ENCODE data around the gene NDUFV1. TPM values are rescaled to one million over a fixed set of nuclear protein-coding genes. Genes with fewer than 3 reads are reported as not detected.
A peak's percentile ranks its signal among the peaks of the same experiment; 100 is the strongest.

Gene NDUFV1
- total RNA-seq, 2 experiments from 2014 or later: 250 to 258 TPM

DNA sequence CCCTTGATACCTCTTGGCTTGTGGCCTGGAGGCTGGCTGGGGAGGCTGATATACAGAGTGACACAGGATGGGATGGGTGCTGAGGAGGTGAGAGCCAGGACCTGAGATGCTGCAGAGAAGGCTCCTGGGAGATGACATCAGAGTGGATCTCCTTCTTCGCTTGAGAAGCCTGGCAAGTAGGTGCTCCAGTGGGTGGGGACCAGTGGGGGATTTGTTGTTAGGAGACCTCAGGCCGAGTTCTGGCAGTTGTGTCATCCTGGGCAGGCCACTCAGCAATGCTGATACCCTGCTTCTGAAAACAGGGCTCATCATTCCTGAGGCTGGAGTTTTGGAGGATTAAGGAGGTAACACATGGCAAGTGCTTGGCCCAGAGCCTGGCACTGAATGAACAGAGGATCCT, 1.9 kb upstream of the NDUFV1 start:
- Mint-ChIP-seq H3K27me3 (ENCODE audit: low read depth) (peaks cover 20% of the 10 kb centered on the region), H3K9me3 (ENCODE audit: insufficient read depth) (no peaks in the 10 kb centered on the region), H3K4me1 (ENCODE audit: low read depth) (peaks cover 38% of the 10 kb centered on the region), H3K36me3 (ENCODE audit: low read depth) (peaks cover 16% of the 10 kb centered on the region), H3K4me3 (no peak overlapping the region), H3K27ac (no peak overlapping the region)
- ChIA-PET POLR2A (no interaction called here), CTCF (interaction anchor here (0.9 kb wide), 1 partner anchor 21 kb away, joined by 3 read pairs; the partner anchor contains the start of gene GSTP1)
- DNase-seq: no peak
- ATAC-seq: no peak

- DNase-seq (no peak), ATAC-seq (no peak)
- no peaks in the 10 kb centered on the region for H3K9me3 Mint-ChIP-seq (ENCODE audit: insufficient read depth)
- ChIA-PET POLR2A (no interaction called here), CTCF (interaction anchor here (1.0 kb wide), 1 partner anchor 22 kb away, joined by 4 read pairs; the partner anchor contains the start of gene GSTP1)
- H3K27ac Mint-ChIP-seq: peak overlapping the region; percentile 58
- H3K4me1 Mint-ChIP-seq (ENCODE audit: low read depth): peaks cover 32% of the 10 kb centered on the region
- H3K36me3 Mint-ChIP-seq (ENCODE audit: low read depth): peaks cover 20% of the 10 kb centered on the region
- peak overlapping the region; percentile 41 for H3K4me3 Mint-ChIP-seq
- peaks cover 14% of the 10 kb centered on the region for H3K27me3 Mint-ChIP-seq (ENCODE audit: low read depth)
These were observed 1.3 kb upstream of the NDUFV1 start for GRCh38 chr11:67605231-67606011.

DNA sequence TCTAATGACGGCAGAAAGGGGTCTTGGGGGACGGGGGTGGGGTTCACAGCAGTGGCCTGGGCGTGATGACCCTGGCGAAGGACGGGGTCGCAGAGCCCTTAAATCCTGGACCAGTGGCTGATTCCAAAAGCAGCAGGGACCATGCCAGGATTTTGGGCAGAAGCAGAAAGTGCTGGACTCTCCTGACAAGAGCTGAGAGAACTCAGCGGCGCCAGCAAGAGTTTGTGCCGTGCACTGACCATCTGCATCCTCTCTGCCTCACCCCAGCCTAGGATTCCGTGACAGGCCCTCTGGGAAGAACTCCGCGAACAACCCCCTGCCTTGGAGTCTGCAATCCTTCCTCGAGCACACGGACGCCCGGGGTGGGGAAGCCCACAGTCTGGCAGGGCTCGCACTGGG, 644 bp upstream of the NDUFV1 start:
- CTCF ChIA-PET: interaction anchor here (1.0 kb wide), 1 partner anchor 23 kb away, joined by 4 read pairs; the partner anchor contains the start of gene GSTP1
- peak overlapping the region; percentile 91 for H3K27ac Mint-ChIP-seq

DNA sequence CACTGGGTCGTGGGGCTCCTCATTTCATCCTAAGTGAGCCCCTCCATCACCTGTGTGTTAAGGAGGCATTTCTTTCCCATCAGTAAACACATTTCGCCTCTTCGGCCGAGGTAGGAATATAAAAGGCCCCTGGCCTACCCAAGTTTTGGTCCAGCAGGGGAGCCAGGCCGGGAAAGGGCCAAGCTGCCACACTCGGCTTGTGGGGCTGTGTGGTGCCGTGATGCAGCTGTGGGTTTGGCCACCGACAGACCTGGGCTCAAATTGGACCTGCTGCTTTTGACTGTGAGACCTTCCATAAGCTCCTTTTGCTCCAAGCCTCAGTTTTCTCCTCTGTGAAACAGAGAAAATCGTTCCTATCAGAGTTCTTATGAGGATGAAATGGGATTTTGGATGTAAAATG, 771 bp downstream of the NDUFV1 start:
- ChIA-PET POLR2A (interaction anchor here (1.7 kb wide), 1 partner anchor 22 kb away, joined by 6 read pairs; the partner anchor contains the start of gene NUDT8), CTCF (interaction anchor here (2.1 kb wide), 1 partner anchor 22 kb away, joined by 11 read pairs; the partner anchor contains the start of gene NUDT8)
- H3K9me3 Mint-ChIP-seq (ENCODE audit: insufficient read depth): no peaks in the 10 kb centered on the region
- H3K4me3 Mint-ChIP-seq: peak overlapping the region; percentile 80
- H3K27me3 Mint-ChIP-seq (ENCODE audit: low read depth): peaks cover 10% of the 10 kb centered on the region
- peaks cover 37% of the 10 kb centered on the region for H3K36me3 Mint-ChIP-seq (ENCODE audit: low read depth)
- ATAC-seq (no peak), DNase-seq (no peak)
- H3K27ac Mint-ChIP-seq: peak overlapping the region; percentile 91
- peaks cover 28% of the 10 kb centered on the region for H3K4me1 Mint-ChIP-seq (ENCODE audit: low read depth)

More for the DNA sequence above, 644 bp upstream of the NDUFV1 start:
- Mint-ChIP-seq H3K4me1 (ENCODE audit: low read depth) (peaks cover 25% of the 10 kb centered on the region), H3K9me3 (ENCODE audit: insufficient read depth) (no peaks in the 10 kb centered on the region), H3K4me3 (peak overlapping the region; percentile 80), H3K27me3 (ENCODE audit: low read depth) (peaks cover 10% of the 10 kb centered on the region), H3K36me3 (ENCODE audit: low read depth) (peaks cover 24% of the 10 kb centered on the region)
- POLR2A ChIA-PET: no interaction called here
- DNase-seq (no peak), ATAC-seq (no peak)

GRCh38 chr11:67608486-67608885, 1.8 kb downstream of the NDUFV1 start:
- no peak for ATAC-seq
- no peaks in the 10 kb centered on the region for H3K9me3 Mint-ChIP-seq (ENCODE audit: insufficient read depth)
- H3K4me3 Mint-ChIP-seq: peak overlapping the region; percentile 80
- H3K27ac Mint-ChIP-seq: peak overlapping the region; percentile 91
- ChIA-PET CTCF (interaction anchor here (2.1 kb wide), 1 partner anchor 21 kb away, joined by 11 read pairs; the partner anchor contains the start of gene NUDT8), POLR2A (interaction anchor here (1.7 kb wide), 1 partner anchor 21 kb away, joined by 6 read pairs; the partner anchor contains the start of gene NUDT8)
- no peak for DNase-seq
- H3K36me3 Mint-ChIP-seq (ENCODE audit: low read depth): peaks cover 43% of the 10 kb centered on the region
- peaks cover 38% of the 10 kb centered on the region for H3K4me1 Mint-ChIP-seq (ENCODE audit: low read depth)
- H3K27me3 Mint-ChIP-seq (ENCODE audit: low read depth): peaks cover 3% of the 10 kb centered on the region

DNA sequence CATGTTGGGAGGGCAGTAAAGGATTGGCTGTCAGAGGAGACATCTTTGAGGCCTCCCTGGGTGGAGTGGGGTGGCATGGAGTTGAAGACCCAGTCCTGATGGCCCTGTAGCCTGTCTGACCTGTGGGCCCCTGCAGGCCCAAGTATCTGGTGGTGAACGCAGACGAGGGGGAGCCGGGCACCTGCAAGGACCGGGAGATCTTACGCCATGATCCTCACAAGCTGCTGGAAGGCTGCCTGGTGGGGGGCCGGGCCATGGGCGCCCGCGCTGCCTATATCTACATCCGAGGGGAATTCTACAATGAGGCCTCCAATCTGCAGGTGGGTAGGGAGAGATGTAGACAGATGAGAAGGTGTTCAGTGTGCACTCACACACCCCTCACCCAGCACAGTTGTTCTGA, 2.6 kb downstream of the NDUFV1 start:
- Mint-ChIP-seq H3K36me3 (ENCODE audit: low read depth) (peaks cover 43% of the 10 kb centered on the region), H3K4me1 (ENCODE audit: low read depth) (peaks cover 46% of the 10 kb centered on the region), H3K27me3 (ENCODE audit: low read depth) (peaks cover 3% of the 10 kb centered on the region), H3K27ac (peak overlapping the region; percentile 16), H3K9me3 (ENCODE audit: insufficient read depth) (no peaks in the 10 kb centered on the region), H3K4me3 (no peak overlapping the region)
- POLR2A ChIA-PET: no interaction called here
- ATAC-seq (no peak), DNase-seq (no peak)
- CTCF ChIA-PET: interaction anchor here (2.1 kb wide), 1 partner anchor 21 kb away, joined by 11 read pairs; the partner anchor contains the start of gene NUDT8

DNA sequence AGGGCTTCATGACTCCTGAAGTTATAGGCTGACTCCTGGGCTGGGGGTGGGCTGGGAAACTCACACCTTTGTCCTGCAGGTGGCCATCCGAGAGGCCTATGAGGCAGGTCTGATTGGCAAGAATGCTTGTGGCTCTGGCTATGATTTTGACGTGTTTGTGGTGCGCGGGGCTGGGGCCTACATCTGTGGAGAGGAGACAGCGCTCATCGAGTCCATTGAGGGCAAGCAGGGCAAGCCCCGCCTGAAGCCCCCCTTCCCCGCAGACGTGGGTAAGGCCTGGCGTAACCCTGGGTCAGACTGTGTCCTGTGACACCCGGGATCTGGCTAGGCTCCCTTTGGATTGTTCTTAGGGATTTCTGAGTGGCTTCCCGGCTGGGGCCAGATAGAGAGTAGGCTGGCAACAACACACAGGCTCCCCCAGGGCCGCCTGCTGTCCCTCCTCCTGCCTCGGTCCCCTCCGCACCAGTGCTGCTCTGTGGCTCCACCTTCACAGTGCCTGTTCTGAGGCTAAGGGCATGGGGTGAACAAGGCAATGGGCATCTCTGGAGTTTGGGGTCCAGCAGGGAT, 3.6 kb downstream of the NDUFV1 start:
- Mint-ChIP-seq H3K27ac (no peak overlapping the region), H3K36me3 (ENCODE audit: low read depth) (peaks cover 43% of the 10 kb centered on the region), H3K4me3 (no peak overlapping the region), H3K4me1 (ENCODE audit: low read depth) (peaks cover 57% of the 10 kb centered on the region), H3K27me3 (ENCODE audit: low read depth) (no peaks in the 10 kb centered on the region), H3K9me3 (ENCODE audit: insufficient read depth) (no peaks in the 10 kb centered on the region)
- DNase-seq (no peak), ATAC-seq (no peak)
- ChIA-PET POLR2A (no interaction called here), CTCF (no interaction called here)

- ChIA-PET CTCF (no interaction called here), POLR2A (no interaction called here)
- Mint-ChIP-seq H3K4me1 (ENCODE audit: low read depth) (peaks cover 59% of the 10 kb centered on the region), H3K36me3 (ENCODE audit: low read depth) (peaks cover 43% of the 10 kb centered on the region), H3K27me3 (ENCODE audit: low read depth) (no peaks in the 10 kb centered on the region), H3K9me3 (ENCODE audit: insufficient read depth) (no peaks in the 10 kb centered on the region), H3K4me3 (no peak overlapping the region), H3K27ac (peak overlapping the region; percentile 43)
- no peak for ATAC-seq
- no peak for DNase-seq
These were observed 4.4 kb downstream of the NDUFV1 start for GRCh38 chr11:67611165-67611564.

DNA sequence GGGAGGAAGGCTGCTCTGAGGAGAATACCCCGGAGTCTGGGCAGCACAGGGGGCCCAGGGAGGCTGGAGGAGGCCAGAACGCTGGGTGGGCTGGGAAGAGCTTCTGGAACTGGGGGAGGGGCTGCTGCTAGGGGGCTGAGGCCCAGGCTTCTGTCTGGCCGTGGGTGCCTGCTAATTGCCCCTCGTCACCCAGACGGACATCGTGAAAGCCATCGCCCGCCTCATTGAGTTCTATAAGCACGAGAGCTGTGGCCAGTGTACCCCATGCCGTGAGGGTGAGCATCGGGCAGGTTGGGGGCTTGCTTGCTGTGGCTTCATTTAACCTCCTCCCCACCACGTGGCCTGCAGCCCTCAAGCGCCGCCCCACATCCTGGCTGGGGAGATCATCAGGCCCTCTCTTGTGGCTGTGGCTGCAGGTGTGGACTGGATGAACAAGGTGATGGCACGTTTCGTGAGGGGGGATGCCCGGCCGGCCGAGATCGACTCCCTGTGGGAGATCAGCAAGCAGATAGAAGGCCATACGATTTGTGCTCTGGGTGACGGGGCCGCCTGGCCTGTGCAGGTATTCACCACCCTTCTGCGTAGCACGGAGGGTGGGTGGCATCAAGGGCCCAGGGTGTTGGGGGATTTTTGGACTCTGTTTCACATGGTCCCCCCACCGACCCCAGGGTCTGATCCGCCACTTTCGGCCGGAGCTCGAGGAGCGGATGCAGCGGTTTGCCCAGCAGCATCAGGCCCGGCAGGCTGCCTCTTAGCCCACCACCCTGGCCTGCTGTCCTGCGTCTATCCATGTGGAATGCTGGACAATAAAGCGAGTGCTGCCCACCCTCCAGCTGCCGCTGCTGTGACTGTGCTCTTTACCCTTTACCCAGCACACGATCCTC, 5.2 kb downstream of the NDUFV1 start:
- H3K9me3 Mint-ChIP-seq (ENCODE audit: insufficient read depth): no peaks in the 10 kb centered on the region
- peaks cover 65% of the 10 kb centered on the region for H3K4me1 Mint-ChIP-seq (ENCODE audit: low read depth)
- H3K4me3 Mint-ChIP-seq: no peak overlapping the region
- no peak for ATAC-seq
- POLR2A ChIA-PET: interaction anchor here (3.0 kb wide), 1 partner anchor 28 kb away, joined by 13 read pairs; the partner anchor contains the start of gene GSTP1
- H3K36me3 Mint-ChIP-seq (ENCODE audit: low read depth): peaks cover 43% of the 10 kb centered on the region
- no peaks in the 10 kb centered on the region for H3K27me3 Mint-ChIP-seq (ENCODE audit: low read depth)
- no peak for DNase-seq
- peak overlapping the region; percentile 98 for H3K27ac Mint-ChIP-seq
- CTCF ChIA-PET: interaction anchor here (1.3 to 6.1 kb wide), 2 partner anchors 17 to 30 kb away, joined by 3 to 90 read pairs; partner anchors contain the start of gene NUDT8

GRCh38 chr11:67612751-67613150, 6.0 kb downstream of the NDUFV1 start:
- H3K4me3 Mint-ChIP-seq: no peak overlapping the region
- H3K9me3 Mint-ChIP-seq (ENCODE audit: insufficient read depth): no peaks in the 10 kb centered on the region
- peak overlapping the region; percentile 98 for H3K27ac Mint-ChIP-seq
- DNase-seq (no peak), ATAC-seq (no peak)
- H3K4me1 Mint-ChIP-seq (ENCODE audit: low read depth): peaks cover 62% of the 10 kb centered on the region
- peaks cover 43% of the 10 kb centered on the region for H3K36me3 Mint-ChIP-seq (ENCODE audit: low read depth)
- ChIA-PET POLR2A (interaction anchor here (3.0 kb wide), 1 partner anchor 28 kb away, joined by 13 read pairs; the partner anchor contains the start of gene GSTP1), CTCF (interaction anchor here (1.3 to 6.1 kb wide), 2 partner anchors 16 to 30 kb away, joined by 3 to 90 read pairs; partner anchors contain the start of gene NUDT8)
- H3K27me3 Mint-ChIP-seq (ENCODE audit: low read depth): no peaks in the 10 kb centered on the region

Data from activated CD8-positive, alpha-beta T cell treated with anti-CD3 and anti-CD28 coated beads, Interleukin-2, amount 10 ng/mL, durations not matched to agents 7 days and 5 days (primary cell).